Measurements from ENCODE around the gene AVPR2.
A peak's percentile ranks its signal among the peaks of the same experiment; 100 is the strongest.

The AVPR2 gene

DNA sequence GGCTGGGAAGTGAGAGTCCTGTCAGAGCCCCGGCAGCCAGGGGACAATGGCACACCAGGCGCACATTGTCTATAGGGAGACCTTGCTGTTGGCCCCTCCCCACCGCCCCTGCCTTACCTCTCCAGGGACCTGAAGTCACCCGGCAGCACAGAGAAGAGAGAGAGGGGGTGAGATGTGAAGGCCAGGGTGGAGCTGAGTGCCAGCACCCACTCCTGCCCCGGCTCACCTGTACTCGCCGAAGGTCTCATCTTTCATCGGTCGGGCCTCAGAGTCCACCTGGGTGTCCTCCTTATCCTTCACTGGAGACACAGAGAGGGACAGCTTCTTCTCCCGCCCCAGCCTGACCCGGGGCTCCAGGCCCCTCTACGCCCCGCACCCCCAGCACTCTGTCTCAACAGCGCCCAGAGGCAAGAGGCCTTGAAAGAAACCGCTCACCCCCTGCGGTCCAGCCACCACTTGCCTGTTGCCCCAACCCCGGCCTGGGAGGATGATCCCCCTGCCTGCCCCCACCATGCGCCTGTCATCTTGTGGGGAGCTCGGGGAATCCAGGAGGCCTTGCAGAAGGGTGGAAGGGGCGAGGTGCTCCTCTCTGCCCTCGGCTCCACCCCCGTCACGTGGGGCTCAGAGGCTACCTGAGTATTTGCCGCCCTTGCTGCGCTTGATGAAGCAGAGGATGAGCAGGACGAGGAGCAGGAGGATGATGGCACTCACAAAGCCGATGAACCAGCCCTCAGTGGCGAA lies 41.1 kb upstream of the AVPR2 start:
- TF ChIP-seq, protein P1, sequence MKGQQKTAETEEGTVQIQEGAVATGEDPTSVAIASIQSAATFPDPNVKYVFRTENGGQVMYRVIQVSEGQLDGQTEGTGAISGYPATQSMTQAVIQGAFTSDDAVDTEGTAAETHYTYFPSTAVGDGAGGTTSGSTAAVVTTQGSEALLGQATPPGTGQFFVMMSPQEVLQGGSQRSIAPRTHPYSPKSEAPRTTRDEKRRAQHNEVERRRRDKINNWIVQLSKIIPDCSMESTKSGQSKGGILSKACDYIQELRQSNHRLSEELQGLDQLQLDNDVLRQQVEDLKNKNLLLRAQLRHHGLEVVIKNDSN (IDR thresholded peaks at IDR 0.05) = peak; percentile 49
- TF ChIP-seq ZBTB7A (IDR thresholded peaks at IDR 0.05; ENCODE audit: low read depth) = no peak

DNA sequence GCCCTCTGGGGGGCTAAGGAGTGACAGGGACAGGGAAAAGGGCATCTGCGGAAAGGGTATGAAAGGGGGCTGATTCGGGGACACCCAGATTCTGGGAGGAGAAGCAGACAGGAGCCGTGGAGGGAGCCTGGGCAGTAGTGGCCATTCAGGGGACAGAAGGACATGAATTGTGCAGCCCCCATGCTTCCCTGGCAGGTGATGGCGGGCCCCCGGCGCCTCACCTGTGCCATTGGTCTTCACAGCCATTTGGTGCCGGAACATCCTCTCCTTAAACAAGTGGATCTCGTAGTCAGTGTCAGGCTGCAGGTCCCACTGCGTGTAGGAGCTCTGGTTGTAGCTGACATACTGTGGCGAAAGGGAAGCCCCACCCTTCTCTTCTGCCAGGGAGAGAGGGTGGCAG lies 40.4 kb upstream of the AVPR2 start:
- TF ChIP-seq TEAD4 (IDR thresholded peaks at IDR 0.05) (no peak), CEBPB (IDR thresholded peaks at IDR 0.05) (no peak)

DNA sequence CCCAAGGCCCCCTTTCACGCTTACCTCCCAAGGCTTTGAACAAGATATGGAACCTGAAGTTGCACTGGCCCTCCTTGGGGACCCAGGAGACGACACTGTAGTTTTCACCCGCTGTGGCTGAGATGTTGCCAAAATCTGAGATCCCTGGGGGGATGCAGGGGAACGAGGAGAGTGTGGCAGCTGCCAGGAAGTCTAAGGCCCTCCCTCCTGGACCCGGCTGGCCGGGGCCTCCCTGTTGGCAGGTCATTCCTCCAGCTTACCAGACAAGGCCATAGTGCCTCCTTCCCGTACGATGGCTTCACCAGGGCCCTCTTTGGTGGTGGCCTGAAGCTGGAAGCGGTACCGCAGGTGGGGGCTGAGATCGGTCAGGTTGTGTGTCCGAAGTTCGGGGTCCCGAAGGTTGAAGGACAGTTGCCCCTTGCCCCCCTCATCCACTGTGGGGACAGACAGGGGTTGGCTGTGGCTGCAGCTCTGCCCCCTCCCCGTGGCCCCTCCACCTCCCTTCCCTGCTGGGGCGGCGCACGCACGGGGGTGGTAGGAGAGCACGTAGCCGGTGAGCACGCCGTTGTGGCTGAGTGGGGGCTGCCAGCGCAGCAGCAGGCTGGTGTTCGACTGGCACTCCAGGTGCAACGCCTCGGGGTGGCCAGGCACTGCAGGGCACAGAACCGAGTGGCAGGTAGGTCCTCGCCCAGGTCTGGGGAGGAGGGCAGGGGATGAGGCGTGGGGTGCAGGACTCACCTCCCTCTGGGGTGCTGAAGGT lies 39.7 kb upstream of the AVPR2 start:
- TF ChIP-seq, protein P2, sequence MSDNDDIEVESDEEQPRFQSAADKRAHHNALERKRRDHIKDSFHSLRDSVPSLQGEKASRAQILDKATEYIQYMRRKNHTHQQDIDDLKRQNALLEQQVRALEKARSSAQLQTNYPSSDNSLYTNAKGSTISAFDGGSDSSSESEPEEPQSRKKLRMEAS (IDR thresholded peaks at IDR 0.05) = no peak
- TF ChIP-seq EP300 (IDR thresholded peaks at IDR 0.05; ENCODE audit: borderline replicate concordance) = no peak
- TF ChIP-seq TEAD4 (IDR thresholded peaks at IDR 0.05) = no peak
- TF ChIP-seq FOXM1 (IDR thresholded peaks at IDR 0.05; ENCODE audit: borderline replicate concordance, low read depth) = no peak
- no peak for TF ChIP-seq TCF12 (IDR thresholded peaks at IDR 0.05; ENCODE audit: low read depth)
- TF ChIP-seq ZBTB7A (IDR thresholded peaks at IDR 0.05; ENCODE audit: low read depth) = no peak
- TF ChIP-seq YY1 (IDR thresholded peaks at IDR 0.05; ENCODE audit: low read depth) = no peak
- TF ChIP-seq, protein P3, sequence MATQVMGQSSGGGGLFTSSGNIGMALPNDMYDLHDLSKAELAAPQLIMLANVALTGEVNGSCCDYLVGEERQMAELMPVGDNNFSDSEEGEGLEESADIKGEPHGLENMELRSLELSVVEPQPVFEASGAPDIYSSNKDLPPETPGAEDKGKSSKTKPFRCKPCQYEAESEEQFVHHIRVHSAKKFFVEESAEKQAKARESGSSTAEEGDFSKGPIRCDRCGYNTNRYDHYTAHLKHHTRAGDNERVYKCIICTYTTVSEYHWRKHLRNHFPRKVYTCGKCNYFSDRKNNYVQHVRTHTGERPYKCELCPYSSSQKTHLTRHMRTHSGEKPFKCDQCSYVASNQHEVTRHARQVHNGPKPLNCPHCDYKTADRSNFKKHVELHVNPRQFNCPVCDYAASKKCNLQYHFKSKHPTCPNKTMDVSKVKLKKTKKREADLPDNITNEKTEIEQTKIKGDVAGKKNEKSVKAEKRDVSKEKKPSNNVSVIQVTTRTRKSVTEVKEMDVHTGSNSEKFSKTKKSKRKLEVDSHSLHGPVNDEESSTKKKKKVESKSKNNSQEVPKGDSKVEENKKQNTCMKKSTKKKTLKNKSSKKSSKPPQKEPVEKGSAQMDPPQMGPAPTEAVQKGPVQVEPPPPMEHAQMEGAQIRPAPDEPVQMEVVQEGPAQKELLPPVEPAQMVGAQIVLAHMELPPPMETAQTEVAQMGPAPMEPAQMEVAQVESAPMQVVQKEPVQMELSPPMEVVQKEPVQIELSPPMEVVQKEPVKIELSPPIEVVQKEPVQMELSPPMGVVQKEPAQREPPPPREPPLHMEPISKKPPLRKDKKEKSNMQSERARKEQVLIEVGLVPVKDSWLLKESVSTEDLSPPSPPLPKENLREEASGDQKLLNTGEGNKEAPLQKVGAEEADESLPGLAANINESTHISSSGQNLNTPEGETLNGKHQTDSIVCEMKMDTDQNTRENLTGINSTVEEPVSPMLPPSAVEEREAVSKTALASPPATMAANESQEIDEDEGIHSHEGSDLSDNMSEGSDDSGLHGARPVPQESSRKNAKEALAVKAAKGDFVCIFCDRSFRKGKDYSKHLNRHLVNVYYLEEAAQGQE (IDR thresholded peaks at IDR 0.05; ENCODE audit: low read depth) = no peak
- no peak for TF ChIP-seq CREB1 (IDR thresholded peaks at IDR 0.05; ENCODE audit: low read depth)
- TF ChIP-seq RAD21 (IDR thresholded peaks at IDR 0.05; ENCODE audit: low read depth) = no peak
- TF ChIP-seq EGR1 (IDR thresholded peaks at IDR 0.05) = no peak
- TF ChIP-seq TAF1 (IDR thresholded peaks at IDR 0.05; ENCODE audit: low read depth) = no peak
- TF ChIP-seq, protein P1 (IDR thresholded peaks at IDR 0.05) = no peak
- no peak for TF ChIP-seq CEBPB (IDR thresholded peaks at IDR 0.05)
- no peak for TF ChIP-seq NFIC (IDR thresholded peaks at IDR 0.05)

DNA sequence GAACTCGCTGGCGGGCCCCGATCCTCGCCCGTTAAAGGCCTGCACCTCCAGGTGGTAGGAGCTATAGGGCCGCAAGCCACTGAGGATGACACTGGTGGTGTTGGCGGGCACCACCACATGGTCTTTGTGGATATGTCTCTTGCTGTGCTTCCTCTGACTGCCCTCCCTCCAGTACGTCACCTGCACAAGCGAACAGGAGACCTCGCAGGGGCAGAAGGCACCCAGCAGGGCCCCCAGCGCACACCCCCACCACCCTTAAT lies 39.2 kb upstream of the AVPR2 start:
- TF ChIP-seq FOXM1 (IDR thresholded peaks at IDR 0.05; ENCODE audit: borderline replicate concordance, low read depth) (no peak), TCF12 (IDR thresholded peaks at IDR 0.05; ENCODE audit: low read depth) (no peak), ZBTB7A (IDR thresholded peaks at IDR 0.05; ENCODE audit: low read depth) (no peak), CREB1 (IDR thresholded peaks at IDR 0.05; ENCODE audit: low read depth) (no peak), RAD21 (IDR thresholded peaks at IDR 0.05; ENCODE audit: low read depth) (no peak)

DNA sequence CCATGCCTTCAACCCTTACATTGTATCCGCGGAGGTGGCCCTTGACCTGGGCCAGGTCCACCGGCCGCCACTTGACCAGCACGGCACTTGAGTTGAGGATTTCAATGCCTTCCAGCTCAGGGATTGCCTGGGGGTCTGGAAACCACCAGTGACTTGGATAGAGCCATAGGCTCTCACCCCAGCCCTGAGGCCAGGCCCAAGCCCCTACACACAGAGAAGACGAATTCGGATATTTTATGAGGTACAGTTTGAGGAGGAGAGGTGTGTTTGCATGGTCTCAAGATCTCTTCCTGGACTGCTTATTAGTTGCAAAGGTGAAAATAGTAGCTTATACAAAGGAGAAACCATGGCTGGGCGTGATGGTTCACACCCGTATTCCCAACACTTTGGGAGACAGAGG lies 38.8 kb upstream of the AVPR2 start:
- TF ChIP-seq CEBPB (IDR thresholded peaks at IDR 0.05) (no peak), RAD21 (IDR thresholded peaks at IDR 0.05; ENCODE audit: low read depth) (no peak), TAF1 (IDR thresholded peaks at IDR 0.05; ENCODE audit: low read depth) (no peak), EGR1 (IDR thresholded peaks at IDR 0.05) (no peak), TEAD4 (IDR thresholded peaks at IDR 0.05) (no peak), CREB1 (IDR thresholded peaks at IDR 0.05; ENCODE audit: low read depth) (no peak), NFIC (IDR thresholded peaks at IDR 0.05) (no peak), EP300 (IDR thresholded peaks at IDR 0.05; ENCODE audit: borderline replicate concordance) (no peak), TCF12 (IDR thresholded peaks at IDR 0.05; ENCODE audit: low read depth) (no peak), YY1 (IDR thresholded peaks at IDR 0.05; ENCODE audit: low read depth) (no peak)
- TF ChIP-seq, protein P1 (IDR thresholded peaks at IDR 0.05) = no peak
- TF ChIP-seq, protein P2 (IDR thresholded peaks at IDR 0.05) = no peak
- TF ChIP-seq, protein P3 (IDR thresholded peaks at IDR 0.05; ENCODE audit: low read depth) = no peak

Data from Ishikawa (cell line).